Right ventricle myocardium superior (tissue), 1 donor: Measurements from ENCODE around the gene LCP1. TPM values are rescaled to one million over a fixed set of nuclear protein-coding genes. Genes with fewer than 3 reads are reported as not detected.

Experiments
- ATAC-seq: fragments of 200-7000 bp; cut with Tn5 transposase; one replicate; pipeline ENCODE4 v1.9.1; 2020; ENCODE audit warnings: mild to moderate bottlenecking; ENCODE audit not compliant: poor library complexity
- DNase-seq: peaks from one replicate; pipeline ENCODE4 v3.0.0-alpha.2; 2020
- intact Hi-C: fragments of 100-400 bp; cut with DNase I; formaldehyde crosslinking; loops from one replicate; pipeline ENCODE4 v1.11.2; 2022
- total RNA-seq: library from RNA; stranded (reverse); fragmentation: NEBNext Ultra II Directional; extraction: Animal tissue kit (Norgen Biotek cat#: 25700); gene quantifications from one replicate; pipeline ENCODE4 v1.2.1, GENCODE V29; 2021
- donor health status: DM: no; HTN: yes; CAD: no; lungs with severe emphysema.

Gene LCP1
- total RNA-seq, 1 donor from 2014 or later, result 20.5 TPM

DNA sequence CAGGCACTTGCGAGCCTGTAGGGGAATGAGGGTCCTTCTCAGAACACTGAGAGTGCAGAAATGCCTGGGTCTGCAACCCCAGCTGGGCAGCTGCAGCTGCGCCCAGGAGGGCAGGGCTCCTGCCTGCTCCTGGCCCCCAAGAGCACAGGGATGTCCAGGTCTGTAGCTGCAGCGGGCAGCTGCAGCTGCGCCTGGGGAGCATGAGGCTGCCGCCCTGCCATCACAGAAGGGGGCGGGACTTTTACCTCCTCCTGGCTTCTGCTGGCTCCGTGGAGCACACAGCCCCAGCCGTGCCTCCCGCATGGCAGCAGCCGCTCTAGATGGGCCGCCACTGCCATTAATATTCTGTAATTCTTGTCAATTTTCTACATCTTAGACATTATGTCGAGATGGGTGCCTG, 95.0 kb downstream of the LCP1 start:
- DNase-seq (no peak), ATAC-seq (no peak)
- intact Hi-C loops, result no loop called here

DNA sequence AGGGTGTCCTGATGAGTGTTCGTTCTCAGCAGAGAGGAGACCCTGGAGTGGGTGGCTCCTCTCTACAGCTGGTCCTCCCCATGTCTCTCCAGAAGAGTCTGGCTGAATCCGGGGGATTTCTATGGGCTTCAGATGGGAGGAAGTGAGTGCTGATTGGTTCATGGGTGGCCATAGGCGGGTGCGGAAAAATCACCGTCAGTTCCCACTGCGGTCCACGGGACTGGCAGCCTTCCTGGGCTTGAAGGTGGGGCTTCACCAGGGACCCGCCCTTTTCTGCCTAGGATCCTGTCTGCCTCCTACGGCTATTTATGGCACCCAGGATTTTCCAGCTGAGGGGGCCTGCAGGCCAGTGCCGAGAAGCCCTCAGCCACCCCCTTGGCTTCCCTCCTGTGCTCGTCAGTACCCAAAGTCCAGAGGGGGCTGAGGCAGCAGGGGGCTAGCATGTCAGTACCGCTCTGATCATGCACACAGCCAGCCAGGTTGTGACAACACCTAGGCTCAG, 95.5 kb downstream of the LCP1 start:
- no peak for ATAC-seq
- intact Hi-C loops, result no loop called here
- no peak for DNase-seq

DNA sequence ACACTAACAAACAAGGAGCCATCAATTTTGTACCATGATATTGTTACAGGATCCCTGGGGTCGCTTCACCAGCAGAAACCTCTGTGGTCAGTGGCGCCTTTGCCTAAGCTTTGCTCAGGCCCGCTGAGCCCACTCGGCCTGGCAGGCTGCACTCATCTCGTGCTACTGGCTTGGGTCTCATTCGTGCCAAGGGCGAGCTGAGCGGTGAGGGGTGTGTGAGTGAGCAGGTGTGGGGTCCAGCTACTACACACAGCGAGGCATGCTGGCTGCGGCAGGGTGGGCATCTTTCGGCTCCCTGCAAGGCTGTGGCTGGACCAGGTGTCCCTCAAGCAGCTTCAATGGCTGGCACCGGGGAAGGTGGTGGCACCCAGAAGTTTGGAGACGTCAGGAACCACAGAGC, 96.2 kb downstream of the LCP1 start:
- DNase-seq, result no peak

DNA sequence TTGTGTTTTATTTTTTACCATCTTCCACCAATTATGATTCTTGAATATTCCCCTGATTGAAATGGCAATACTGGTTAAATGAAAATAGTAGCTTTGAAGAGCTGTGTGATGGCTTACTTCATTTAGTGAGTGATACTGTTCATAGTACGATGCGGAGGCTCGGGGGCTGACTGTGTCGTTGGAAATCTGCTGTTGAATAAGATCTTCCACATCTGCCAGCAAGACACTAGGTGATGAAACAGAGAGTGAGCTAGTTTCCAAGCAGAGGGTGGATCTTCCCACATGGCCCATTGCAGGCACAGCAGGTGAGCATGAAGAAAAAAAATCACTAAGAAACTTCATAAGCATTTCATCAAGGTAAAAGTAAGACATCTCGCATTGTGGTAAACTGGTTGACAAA, 99.7 kb downstream of the LCP1 start:
- no peak for ATAC-seq
- intact Hi-C loops, result no loop called here
- no peak for DNase-seq

More for the DNA sequence above, 96.2 kb downstream of the LCP1 start:
- no peak for ATAC-seq
- intact Hi-C loops, result no loop called here

DNA sequence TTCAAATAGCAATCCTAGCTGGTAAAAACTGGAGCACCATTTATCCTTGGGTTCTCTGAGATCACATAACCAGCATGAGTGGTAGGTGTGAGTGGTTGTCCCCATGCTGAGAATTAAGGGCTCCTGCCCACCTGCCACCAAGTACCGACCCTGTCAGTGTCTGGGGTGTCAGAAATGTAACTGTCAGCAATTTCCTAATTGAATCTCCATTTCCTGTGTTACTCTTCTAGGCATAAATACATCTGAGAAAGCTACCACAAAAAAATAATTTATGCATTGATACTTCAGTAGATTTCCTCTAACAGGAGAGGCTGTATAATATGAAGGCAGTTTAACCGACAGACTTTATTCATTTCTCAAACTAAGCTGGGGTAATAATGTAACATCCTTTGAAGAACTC, 102.2 kb downstream of the LCP1 start:
- ATAC-seq (no peak), DNase-seq (no peak)
- intact Hi-C loops, result no loop called here

DNA sequence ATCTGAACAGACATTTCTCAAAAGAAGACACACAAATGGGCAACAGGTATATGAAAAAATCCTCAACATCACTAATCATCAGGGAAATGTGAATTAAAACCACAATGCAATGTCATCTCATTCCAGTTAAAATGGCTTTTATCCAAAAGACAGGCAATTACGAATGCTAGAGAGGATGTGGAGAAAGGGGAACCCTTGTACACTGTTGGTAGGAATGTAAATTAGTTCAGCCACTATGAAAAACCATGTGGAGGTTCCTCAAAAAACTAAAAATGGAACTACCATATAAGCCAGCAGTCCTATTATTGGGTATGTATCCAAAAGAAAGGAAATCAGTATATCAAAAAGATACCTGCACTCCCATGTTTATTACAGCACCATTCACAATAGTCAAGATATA, 104.7 kb downstream of the LCP1 start:
- intact Hi-C loops, result no loop called here
- no peak for DNase-seq
- no peak for ATAC-seq

DNA sequence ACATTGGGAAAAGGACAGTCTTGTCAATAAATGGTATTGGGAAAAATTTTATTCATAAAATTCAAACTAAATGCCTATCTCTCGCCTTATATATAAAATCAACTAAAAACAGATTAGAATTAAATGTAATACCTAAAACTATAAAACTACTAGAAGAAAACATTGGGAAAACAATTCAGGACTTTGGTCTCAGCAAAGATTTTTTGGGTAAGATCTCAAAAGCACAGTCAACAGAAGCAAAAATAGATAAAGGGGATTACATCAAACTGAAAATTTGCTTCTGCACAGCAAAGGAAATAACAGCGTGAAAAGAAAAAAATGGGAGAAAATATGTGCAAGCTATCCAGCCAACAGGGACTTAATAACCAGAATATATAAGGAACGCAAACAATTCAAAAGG, 105.2 kb downstream of the LCP1 start:
- ATAC-seq (no peak), DNase-seq (no peak)
- intact Hi-C loops, result no loop called here

Other genes with a start within 250 kb of the LCP1 start
- gene ZC3H13, start 129.4 kb downstream of the LCP1 start, total RNA-seq, result 31.4 TPM
- gene CPB2, start 77.1 kb downstream of the LCP1 start, total RNA-seq, result not detected
- gene LRRC63, start 29.8 kb upstream of the LCP1 start, total RNA-seq, result not detected
- 0.70 TPM for gene RUBCNL, start 205.1 kb upstream of the LCP1 start, total RNA-seq